Measurements from ENCODE around the gene USP43. TPM values are rescaled to one million over a fixed set of nuclear protein-coding genes. Genes with fewer than 3 reads are reported as not detected.

The USP43 gene
- polyA plus RNA-seq, 2 of the 4 experiments (the other 2 are of a cell fraction): 3.4 to 4.0 TPM

DNA sequence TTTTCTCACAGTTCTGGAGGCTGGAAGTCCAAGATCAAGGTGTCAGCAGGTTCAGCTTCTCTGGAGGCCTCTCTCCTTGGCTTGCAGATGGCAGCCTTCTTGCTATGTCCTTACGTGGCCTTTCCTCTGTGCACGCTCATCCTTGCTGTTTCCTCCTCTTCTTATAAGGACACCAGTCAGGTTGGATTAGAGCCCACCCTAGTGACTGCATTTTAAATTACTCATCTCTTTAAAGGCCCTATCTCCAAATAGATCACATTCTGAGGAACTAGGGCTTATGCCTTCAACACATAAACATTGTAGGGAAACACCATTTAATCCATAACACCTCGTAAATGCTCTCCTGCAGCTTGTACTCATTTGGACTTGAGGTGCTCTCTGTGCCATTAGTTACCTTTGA is 109.8 kb downstream of the USP43 start:
- FAIRE-seq: peak; percentile 61
- no peaks in the 10 kb centered on the region for H3K4me1 ChIP-seq
- H3K4me2 ChIP-seq: no peak overlapping the region
- H3K4me3 ChIP-seq: no peak overlapping the region
- ATAC-seq: peak in 1 of 2 experiments; percentile 50; a peak in 2 of 6 replicates
- DNase-seq (ENCODE audit: low read depth in 1 of 2, low spot score in 1 of 2): peak in 1 of 2 experiments; percentile 29
- ChIA-PET CTCF (interaction anchor here (1.2 to 3.5 kb wide), 4 partner anchors 9 to 27 kb away, joined by 5 to 12 read pairs (median 7); no protein-coding TSS in a partner anchor), POLR2A (no interaction called here)
- TF ChIP-seq, protein P1, sequence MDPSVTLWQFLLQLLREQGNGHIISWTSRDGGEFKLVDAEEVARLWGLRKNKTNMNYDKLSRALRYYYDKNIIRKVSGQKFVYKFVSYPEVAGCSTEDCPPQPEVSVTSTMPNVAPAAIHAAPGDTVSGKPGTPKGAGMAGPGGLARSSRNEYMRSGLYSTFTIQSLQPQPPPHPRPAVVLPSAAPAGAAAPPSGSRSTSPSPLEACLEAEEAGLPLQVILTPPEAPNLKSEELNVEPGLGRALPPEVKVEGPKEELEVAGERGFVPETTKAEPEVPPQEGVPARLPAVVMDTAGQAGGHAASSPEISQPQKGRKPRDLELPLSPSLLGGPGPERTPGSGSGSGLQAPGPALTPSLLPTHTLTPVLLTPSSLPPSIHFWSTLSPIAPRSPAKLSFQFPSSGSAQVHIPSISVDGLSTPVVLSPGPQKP (IDR thresholded peaks at IDR 0.05; ENCODE audit: low read depth, low read length): no peak
- no peak for TF ChIP-seq HDAC2 (IDR thresholded peaks at IDR 0.05)
- TF ChIP-seq RARB (CRISPR knock-in tag; IDR thresholded peaks at IDR 0.05): no peak
- TF ChIP-seq RAD21 (conservative IDR thresholded peaks at IDR 0.05 in 1 of 2, IDR thresholded peaks at IDR 0.05 in 1 of 2): no peak
- no peak for TF ChIP-seq KDM5A (IDR thresholded peaks at IDR 0.05)
- TF ChIP-seq FOXS1 (CRISPR knock-in tag; IDR thresholded peaks at IDR 0.05): no peak
- H3K27ac ChIP-seq: peak overlapping the region in 1 of 2 experiments; percentile 4; a peak in 1 of 6 replicates
- 72% methylated on average over 3 of the region's 3 CpGs for WGBS (ENCODE audit: missing lambda C conversion rate)
- no peaks in the 10 kb centered on the region for H3K9me3 ChIP-seq

DNA sequence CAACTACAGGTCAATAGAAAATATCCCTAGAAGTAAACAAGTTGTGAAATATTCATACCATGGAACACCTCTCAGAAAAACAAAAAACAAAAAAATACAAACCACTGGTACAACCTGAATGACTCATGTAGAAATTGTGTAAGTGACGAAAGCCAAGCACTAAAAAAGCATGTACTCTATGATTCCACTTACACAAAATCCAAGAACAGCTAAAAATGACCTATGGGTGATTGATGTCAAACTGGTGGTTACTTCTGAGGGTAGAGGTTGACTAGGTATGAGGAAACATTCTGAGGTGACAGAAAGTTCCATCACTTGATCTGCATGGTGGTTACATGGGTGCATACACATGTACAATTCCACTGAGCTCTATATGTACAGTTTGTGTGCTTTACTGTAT is 114.9 kb downstream of the USP43 start:
- no peak for TF ChIP-seq SMC3 (IDR thresholded peaks at IDR 0.05)
- no peak for TF ChIP-seq FOSB (CRISPR knock-in tag; IDR thresholded peaks at IDR 0.05)
- TF ChIP-seq, protein P2, sequence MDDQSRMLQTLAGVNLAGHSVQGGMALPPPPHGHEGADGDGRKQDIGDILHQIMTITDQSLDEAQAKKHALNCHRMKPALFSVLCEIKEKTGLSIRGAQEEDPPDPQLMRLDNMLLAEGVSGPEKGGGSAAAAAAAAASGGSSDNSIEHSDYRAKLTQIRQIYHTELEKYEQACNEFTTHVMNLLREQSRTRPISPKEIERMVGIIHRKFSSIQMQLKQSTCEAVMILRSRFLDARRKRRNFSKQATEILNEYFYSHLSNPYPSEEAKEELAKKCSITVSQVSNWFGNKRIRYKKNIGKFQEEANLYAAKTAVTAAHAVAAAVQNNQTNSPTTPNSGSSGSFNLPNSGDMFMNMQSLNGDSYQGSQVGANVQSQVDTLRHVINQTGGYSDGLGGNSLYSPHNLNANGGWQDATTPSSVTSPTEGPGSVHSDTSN (IDR thresholded peaks at IDR 0.05): no peak
- no peak for TF ChIP-seq POLR2AphosphoS2 (conservative IDR thresholded peaks at IDR 0.05; ENCODE audit: low read length)
- TF ChIP-seq, protein P3, sequence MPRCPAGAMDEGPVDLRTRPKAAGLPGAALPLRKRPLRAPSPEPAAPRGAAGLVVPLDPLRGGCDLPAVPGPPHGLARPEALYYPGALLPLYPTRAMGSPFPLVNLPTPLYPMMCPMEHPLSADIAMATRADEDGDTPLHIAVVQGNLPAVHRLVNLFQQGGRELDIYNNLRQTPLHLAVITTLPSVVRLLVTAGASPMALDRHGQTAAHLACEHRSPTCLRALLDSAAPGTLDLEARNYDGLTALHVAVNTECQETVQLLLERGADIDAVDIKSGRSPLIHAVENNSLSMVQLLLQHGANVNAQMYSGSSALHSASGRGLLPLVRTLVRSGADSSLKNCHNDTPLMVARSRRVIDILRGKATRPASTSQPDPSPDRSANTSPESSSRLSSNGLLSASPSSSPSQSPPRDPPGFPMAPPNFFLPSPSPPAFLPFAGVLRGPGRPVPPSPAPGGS (IDR thresholded peaks at IDR 0.05): no peak
- no peak for TF ChIP-seq EHF (CRISPR knock-in tag; IDR thresholded peaks at IDR 0.05)
- no peak for TF ChIP-seq NFE2L2 (conservative IDR thresholded peaks at IDR 0.05; ENCODE audit: low read length)
- TF ChIP-seq CHD2 (IDR thresholded peaks at IDR 0.05; ENCODE audit: low read length, partially characterized antibody): no peak
- TF ChIP-seq CTCF (IDR thresholded peaks at IDR 0.05): no peak
- TF ChIP-seq ZNF302 (CRISPR knock-in tag; IDR thresholded peaks at IDR 0.05): no peak
- no peak for TF ChIP-seq GATA3 (IDR thresholded peaks at IDR 0.05; ENCODE audit: borderline replicate concordance)
- no peak for TF ChIP-seq EP300 (IDR thresholded peaks at IDR 0.05)
- no peak for TF ChIP-seq CBX2 (IDR thresholded peaks at IDR 0.05; ENCODE audit: borderline replicate concordance, low read depth)
- TF ChIP-seq, protein P4, sequence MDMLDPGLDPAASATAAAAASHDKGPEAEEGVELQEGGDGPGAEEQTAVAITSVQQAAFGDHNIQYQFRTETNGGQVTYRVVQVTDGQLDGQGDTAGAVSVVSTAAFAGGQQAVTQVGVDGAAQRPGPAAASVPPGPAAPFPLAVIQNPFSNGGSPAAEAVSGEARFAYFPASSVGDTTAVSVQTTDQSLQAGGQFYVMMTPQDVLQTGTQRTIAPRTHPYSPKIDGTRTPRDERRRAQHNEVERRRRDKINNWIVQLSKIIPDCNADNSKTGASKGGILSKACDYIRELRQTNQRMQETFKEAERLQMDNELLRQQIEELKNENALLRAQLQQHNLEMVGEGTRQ (IDR thresholded peaks at IDR 0.05): no peak
- TF ChIP-seq JUNB (IDR thresholded peaks at IDR 0.05): no peak
- TF ChIP-seq HEYL (CRISPR knock-in tag; IDR thresholded peaks at IDR 0.05): no peak
- no peak for TF ChIP-seq RFX5 (IDR thresholded peaks at IDR 0.05)
- TF ChIP-seq RNF2 (IDR thresholded peaks at IDR 0.05; ENCODE audit: borderline replicate concordance, low read depth): no peak
- no peak for TF ChIP-seq ZFP36 (IDR thresholded peaks at IDR 0.05; ENCODE audit: borderline replicate concordance, partially characterized antibody)
- no peak overlapping the region for H3K4me2 ChIP-seq
- no peak overlapping the region for H3K4me3 ChIP-seq
- 81% methylated on average over 1 of the region's 1 CpG for WGBS (ENCODE audit: missing lambda C conversion rate)
- DNase-seq (ENCODE audit: low read depth in 1 of 2, low spot score in 1 of 2) (no peak), FAIRE-seq (no peak), ATAC-seq (no peak)
- H3K4me1 ChIP-seq: peaks cover 14% of the 10 kb centered on the region; the same call in 2 of the 3 replicates
- POLR2A ChIA-PET: no interaction called here
- peak overlapping the region in 1 of 2 experiments; percentile 7; a peak in 1 of 6 replicates for H3K27ac ChIP-seq
- H3K9me3 ChIP-seq: no peaks in the 10 kb centered on the region
- CTCF ChIA-PET: interaction anchor here (0.7 to 2.4 kb wide), 4 partner anchors 8 to 768 kb away, joined by 3 to 9 read pairs (median 5); no protein-coding TSS in a partner anchor

All from A549 (cell line).